SW 1271 (cell line): ENCODE measurements around the gene CCL4.
"Not testable (repeated sequence)": the region's sequence is repeated elsewhere in the genome, so short reads cannot be mapped to it uniquely, and the experiment has no call there.

Source experiments
- DNase-seq, 2 experiments: peaks; one replicate each; lab custom pipeline; 2025; lab: John Stamatoyannopoulos, UW

The CCL4 gene

DNA sequence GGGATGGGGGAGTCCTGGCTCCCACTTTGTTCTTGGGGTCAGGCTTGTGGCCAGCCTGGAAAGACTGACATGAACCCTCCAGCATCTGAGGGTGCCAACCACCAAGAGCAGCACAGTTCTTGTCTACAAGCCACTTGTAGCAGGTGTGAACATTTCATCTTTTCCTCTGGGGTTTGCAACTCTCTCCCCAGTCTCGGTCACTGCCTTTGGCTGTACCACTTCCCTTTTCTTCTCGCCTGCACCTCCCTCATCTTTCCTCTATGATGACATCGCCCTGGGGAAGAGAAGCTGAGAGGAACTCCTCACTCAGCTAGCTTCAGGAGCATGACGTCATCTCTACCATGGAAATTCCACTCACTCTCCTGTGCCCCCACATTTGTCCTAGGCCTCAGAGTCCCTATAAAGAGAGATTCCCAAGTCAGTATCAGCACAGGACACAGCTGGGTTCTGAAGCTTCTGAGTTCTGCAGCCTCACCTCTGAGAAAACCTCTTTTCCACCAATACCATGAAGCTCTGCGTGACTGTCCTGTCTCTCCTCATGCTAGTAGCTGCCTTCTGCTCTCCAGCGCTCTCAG lies at the start of gene CCL4:
CCL4 (plus strand) TSS at position 427 of the 575 bp plus-strand sequence; CDS start at position 506, 79 bp downstream.
- DNase-seq: not testable (repeated sequence)

DNA sequence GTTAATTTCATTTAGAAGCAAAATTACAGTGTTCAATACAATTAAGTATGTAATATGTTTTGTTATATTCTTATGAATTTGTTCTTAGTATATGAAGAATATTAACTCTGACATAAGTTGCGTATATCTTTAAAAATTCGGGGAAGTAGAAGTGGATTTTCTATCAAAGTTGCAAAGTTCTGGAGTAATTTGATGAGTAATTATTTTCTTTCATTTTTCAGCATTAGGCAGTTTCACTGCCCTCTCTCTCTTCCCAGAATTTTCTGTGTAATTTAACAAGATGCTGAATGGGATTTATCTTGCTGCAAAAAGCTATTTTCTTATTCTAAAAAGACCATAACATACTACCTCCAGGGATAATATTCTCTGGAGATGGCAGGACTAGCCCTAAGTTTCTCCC lies 48.5 kb upstream of the CCL4 start:
- no peak for DNase-seq

DNA sequence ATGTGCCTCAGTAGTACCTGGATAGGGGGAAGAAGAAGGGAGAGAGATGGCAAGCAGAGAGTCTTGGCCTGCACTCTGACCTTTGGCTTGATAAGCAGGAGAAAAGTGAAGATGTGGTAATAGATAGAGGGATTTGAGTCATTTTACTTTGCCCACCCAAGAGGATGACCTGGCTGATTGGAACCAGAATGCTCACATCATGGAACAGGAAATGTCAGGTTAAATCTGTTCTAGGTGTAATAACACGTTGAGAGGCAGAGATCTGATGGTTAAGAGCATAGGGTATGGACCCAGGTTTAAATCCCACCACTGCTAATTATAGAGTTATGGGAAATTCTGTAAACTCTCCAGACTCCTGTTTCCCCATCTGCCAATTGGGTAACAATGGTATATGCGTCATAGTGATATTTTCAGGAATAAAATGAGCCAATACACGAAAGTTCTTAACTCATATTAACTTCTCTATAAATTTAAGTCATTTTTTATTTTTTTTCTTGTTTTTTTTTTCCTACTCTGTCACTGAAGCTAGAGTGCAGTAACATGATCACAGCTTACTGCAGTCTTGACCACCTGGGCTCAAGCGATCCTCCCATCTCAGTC lies 47.6 kb upstream of the CCL4 start:
- no peak for DNase-seq

DNA sequence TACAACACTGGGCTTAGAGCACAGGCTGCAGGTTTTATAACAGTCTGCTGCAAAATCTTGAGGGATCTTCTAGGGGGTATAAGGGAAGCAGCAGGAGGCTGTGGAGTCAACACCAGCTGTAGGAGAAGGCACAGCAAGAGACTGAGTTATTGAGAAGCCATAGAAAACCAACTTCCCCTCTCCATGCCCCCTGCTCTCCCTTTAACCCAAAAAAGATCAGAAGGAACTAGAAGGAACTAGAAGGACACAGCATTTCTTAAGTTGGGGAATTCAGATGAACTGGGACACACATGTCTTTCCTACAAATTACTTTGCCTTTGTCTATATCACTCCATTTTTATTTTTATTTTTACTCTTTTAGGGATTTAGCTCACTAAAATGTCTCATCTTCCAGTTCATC lies 45.7 kb upstream of the CCL4 start:
- DNase-seq: no peak

DNA sequence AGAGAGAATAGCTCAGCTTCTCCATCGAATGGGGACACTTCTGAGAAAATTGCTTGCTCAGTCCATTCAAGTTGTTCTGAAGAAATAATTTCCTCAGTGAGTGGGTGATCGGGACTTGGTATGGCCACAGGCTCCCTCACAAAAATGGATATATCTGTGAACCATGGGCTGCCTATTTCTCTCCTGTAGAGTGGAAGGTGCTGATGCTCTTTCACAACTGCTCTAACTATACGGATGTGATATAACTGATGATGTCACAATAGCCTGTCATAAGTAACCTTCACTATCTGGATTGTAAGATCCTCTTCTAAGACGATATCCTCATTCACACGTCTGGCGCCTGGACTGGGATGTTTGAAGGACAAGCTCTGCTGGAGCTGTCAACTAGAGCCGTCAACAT lies 44.2 kb upstream of the CCL4 start:
- no peak for DNase-seq

DNA sequence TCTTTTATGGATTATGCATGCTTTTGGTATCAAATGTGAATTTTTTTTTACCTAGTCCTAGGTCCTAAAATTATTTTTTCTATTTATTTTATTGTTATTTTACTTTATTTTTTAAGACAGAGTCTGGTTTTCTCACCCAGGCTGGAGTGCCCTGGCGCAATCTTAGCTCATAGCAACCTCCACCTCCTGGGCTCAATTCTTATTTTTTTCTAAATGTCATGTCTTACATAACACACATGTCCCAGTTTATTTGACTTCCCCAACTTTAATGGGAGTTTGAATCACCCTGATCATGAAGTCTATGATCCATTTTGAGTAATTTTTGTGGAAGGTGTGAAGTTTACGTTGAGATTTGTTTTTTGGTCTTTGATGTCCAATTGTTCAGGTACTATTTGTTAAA lies 42.8 kb upstream of the CCL4 start:
- DNase-seq: no peak

DNA sequence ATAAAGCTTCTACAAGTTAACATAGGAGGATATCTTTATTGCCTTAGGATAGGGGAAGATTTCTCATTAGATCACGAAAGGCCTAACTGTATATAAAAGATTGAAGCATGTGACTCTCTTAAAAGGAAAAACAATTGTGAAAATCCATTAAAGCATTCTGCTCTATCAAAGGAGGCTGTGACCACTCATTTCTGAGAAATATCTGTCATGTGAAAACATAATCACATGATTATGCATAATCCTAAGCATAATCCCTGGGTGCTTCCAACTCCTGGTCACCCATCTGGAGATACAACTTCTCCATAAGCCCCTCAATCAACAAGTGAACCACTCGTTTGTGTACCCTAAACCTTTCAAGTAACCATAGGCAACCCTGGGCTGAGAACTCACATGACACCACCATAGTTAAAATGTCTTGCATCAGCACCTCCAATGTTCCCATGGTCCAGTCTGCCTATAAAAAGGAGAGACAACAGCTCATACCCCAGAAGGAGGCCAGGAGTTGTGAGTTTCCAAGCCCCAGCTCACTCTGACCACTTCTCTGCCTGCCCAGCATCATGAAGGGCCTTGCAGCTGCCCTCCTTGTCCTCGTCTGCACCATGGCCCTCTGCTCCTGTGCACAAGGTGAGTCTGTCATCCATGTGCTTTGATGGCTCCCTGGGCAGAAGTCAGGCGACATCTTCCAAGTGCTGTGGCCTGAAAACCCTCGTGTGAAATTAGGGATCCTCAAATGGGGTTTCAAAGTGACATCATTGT lies 39.7 kb upstream of the CCL4 start, which contains the start of gene CCL18:
CCL18 (plus strand) TSS at position 487 of the 756 bp plus-strand sequence; CDS start at position 558, 71 bp downstream.
- DNase-seq: no peak

DNA sequence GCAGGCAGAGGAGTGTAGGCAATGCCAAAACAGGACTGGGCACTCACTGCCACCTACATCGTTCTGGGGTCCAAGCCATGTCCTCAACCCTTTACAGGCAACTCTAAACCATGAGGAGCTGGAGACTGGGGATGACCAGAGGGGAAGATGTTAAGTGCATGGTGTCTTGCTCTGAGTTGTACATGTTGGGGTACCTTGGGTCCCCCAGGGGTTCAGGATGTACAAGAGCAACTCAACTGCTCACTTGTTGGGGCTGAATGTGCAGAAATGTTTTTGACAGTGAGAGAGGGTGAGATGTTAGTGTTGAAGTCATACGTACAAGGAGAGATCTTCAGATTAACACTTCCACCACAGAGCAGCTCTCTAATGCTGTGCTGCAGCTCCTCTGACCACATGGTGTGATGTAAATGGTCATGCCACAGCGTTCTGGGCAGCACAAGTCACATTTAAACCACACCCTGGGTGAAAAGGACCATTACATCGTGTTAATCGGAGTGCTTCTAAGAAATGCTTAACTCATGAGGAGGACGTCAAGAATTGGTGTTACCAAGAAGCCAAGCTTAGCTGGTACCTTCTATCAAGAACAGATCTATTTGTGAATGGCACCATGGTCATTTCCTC lies 37.2 kb upstream of the CCL4 start:
- no peak for DNase-seq

DNA sequence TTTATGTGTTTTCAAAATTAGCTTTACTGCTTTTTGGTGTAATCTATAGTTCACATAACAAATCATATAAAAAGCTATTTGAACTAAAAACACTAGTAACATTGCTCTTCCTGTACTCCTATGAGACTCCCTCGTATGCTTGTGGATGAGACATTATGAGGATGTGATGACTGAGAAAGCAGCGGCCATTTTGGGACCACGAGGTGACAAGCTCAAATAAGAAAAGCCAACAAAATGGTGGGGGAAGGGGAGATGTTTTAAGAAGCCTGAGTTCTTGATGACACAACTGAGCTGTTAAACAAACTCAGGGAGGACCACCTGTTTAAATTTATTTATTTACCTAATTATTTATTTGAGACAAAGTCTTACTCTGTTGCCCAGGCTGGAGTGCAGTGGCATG lies 35.1 kb upstream of the CCL4 start:
- DNase-seq: no peak

DNA sequence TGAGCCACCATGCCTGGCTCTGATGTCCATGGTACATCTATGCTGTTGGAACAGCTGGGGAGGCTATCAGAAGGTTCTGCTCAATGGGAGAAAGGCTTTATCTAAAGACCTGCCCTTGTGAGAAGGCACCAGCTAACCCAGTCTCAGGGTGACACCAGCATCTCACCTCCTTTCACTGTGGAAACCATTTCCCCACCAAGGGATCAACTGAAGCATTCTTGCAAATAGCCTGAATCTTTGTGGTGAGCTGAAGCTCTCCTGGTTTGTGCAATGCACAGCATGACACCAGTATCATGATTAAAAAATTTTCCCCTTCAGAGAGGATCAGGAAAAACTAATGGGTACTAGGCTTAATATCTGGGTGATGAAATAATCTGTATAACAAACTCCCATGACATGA lies 34.5 kb upstream of the CCL4 start:
- DNase-seq: no peak

DNA sequence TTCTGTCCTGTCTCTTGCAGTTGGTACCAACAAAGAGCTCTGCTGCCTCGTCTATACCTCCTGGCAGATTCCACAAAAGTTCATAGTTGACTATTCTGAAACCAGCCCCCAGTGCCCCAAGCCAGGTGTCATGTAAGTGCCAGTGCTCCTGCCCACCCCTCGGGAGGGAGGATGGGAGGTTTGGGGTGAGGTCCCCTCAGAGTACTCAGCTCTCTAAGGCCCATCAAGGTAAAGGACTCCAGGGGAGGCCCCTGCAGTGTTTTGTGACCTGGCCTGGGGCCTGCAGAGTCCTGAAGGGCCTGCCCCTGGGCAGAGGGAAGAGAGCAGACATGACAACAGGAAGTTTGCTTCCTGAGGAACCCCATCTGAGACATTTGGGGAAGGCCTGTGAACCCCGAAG lies 33.2 kb upstream of the CCL4 start:
- no peak for DNase-seq

DNA sequence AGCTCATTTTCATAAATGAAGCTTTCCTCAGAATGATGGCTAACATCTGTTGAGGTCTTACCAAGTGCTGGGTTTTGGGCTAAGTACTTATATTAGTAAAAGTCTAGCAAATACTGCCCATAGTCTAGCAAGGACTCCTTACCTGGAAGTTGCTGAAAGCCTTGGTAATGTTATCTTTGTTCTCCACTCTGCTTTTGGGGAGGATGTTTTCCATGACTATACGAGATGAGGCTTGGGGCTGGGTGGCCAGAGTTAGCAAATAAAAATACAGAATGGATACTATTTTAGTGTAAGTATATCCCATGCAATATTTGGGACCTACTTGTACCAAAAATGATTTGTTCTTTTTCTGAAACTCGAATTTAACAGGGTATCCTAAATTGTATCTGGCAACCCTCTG lies 31.9 kb upstream of the CCL4 start:
- DNase-seq: no peak

DNA sequence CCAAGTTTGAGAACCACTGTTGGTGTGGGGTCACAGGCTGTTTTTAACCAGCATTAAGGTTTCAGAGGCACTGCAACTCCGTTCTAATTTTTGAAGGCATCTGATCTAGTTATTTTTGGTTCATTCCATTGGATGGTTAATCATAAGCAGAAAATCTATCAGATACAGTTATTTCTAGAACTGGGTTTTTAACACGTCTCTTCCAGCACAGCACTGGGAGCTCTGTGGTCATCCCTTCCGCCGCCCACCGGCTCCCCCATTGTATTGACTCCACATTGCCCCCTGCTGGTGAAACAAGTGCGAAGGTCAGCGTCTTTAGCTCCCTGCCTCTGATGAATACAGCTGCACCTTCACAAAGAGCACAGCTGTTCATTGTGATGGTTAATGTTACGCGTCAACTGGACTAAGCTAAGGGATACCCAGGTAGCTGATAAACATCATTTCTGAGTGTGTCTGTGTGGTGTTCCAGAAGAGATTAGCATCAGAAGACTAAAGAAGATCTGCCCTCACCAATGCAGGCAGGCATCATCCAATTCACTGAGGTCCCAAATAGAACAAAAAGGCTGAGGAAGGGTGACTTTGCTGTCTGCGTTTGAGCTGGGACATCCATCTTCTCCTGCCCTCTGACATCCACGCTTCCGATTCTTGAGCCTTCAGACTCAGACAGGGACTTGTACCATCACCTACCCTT lies 31.1 kb upstream of the CCL4 start:
- DNase-seq: no peak

DNA sequence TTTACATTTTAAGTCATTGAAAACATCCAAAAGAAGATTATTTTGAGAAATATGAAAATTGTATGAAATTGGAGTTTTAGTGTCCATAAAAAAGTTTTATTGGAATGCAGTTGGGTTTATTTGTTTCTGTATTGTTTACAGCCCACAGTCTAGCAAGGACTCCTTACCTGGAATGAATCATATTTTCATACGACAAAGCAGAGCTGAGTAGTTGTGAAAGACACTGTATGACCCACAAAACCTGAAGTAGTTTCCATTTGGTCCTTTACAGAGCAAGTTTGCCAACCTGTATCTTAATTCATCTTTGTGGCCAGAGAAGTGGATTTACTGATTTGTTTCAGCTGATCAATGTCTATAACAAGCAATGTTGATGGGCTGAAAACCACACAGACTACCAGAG lies 29.3 kb upstream of the CCL4 start:
- DNase-seq: no peak

DNA sequence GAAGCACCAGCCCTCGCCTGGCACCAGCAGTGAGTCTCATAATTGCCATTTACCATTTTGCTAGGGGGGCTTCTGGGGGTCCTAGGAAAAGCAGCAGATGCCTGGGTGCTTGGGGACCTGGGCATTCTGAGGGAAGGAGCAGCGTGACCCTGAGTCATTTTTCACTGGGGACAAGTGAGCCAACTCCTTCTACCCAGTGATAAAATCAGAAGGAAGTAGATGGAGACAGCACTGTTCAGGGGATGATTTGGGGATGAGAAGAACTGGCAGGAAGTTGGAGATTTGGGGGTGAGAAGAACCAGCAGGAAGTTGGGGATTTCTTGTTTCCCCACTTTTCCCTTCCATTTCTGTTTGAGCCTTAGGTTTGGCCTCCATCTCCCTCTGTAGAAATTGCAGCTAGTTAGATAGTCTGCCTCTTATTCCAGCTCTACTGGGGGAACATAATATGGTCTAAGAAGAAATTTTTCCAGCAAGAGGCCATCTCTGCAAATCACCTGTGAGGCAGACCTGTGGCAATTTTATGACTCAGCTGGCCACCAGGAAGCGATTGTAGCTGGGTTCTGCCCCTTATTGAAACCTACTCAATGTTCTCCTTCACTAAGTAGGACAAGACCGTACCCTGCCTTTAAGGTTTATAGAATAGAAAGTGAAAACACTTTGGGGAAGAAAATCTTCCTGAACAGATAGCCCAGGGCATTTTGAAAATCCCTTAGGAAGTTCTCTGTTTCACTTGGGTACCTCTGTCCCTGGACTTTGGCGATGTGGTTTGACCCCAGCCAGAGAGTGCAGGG lies 21.8 kb upstream of the CCL4 start:
- not testable (repeated sequence) for DNase-seq

DNA sequence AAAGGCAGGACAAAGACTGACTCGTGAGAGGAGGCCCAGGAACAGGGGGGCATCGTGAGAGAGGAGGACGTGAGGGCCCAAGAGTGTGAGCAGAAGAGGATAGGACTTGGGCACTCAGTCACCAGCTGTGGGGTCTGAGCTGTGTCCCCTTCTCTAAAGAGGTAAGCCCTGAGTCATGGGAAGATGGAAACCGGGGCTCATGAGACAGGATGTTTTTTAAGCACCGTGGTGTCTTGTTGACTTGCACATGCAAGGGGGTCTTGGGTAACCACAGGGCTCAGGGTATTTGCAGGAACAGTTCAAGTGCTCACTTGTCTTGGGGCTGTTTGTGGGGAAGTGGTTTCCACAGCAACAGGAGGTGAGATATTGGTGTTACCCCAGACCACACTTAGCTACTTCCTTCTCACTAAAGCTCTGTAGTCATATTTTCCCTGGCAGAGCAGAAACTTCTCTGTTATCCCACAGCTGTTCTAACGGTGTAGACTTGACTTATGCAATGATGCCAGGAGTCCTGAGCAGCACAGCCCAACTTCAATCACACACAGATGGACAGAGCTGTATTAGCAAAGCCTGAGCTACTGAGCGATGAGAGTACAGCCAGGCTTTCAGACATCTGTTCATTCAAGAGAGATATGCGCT lies 21.0 kb upstream of the CCL4 start:
- not testable (repeated sequence) for DNase-seq

DNA sequence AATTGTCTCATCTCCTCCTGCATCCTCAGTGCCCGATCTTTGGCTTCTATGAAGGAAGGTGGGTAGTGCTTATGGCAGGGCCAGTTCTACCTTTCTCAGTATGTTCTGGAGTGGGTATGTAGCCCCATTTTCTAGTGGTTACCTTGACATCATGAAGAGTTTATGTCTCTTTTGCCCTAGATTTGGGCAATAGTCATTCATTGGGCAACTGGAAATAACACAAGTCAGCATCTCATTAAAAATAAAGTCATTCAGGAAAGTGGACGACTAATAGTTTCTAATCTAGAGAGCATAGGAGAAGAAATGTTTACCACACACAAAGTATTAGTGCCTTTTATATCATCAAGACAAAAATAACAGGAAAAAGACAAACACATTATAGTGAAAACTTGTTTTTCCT lies 19.9 kb upstream of the CCL4 start:
- not testable (repeated sequence) for DNase-seq

DNA sequence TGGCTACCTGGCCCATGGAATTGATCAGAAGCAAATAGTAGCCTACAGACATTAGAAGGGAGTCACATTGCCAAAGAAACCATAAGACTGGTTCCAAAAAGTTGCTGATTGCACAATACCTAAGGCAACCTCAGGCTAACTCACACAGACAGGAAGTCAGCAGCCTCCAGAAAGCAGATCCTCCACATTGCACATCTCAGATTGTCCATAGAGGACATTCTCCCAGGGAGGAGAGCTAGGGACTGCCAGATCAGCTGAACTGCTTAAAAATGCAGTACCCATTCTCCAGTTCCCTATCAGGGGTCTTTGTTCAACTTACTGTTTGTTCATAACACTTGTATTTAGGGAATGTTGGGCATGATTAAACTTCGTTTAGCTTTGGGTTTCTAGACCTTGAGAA lies 17.9 kb upstream of the CCL4 start:
- no peak for DNase-seq

DNA sequence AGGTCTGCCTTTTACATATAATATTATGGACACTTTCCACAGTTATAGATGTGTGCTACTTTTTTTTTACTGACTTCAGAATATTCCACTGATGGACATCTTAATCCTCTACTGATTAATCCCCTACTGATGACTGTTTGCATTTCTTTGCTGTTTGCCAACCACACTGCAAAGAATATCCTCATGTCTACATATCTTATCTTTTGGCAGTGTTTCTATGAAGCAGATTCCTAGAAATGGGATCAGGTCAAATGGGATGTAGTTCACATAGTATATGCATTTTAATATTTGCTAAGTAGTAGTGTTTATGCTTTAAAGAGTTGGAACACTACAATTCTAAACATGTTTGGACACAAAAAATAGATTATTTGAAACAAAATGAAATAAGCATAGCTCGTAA lies 16.8 kb upstream of the CCL4 start:
- no peak for DNase-seq

DNA sequence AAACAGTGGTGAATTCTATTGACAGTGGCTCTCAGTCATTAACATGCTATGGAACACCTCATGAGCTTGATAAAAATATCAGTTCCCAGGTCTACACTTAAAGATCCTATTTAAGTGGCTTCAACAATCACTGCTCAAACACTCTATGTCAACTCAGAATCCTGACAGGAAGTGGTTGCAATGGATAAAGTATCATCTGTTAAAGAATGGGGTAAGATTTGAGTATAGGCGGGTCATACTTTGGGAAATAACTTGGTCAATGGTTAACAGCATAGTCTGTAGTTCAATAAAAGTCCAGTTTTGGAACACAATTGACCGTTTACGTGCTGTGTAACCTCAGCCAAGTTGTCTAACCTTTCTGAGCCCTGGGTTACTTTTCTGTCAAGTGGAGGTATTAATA lies 16.2 kb upstream of the CCL4 start:
- DNase-seq: not testable (repeated sequence)
